GM23338 (cell line): Measurements from ENCODE around the gene C19orf81. TPM values are rescaled to one million over a fixed set of nuclear protein-coding genes. Genes with fewer than 3 reads are reported as not detected.

Experiments used
- ATAC-seq: fragments of 200-7000 bp; cut with Tn5 transposase; 3 replicates; pipeline ENCODE4 v1.9.1; 2020
- DNase-seq: peaks from one replicate; pipeline ENCODE4 v3.0.0-alpha.2; 2015; ENCODE audit warnings: low spot score
- H2AFZ ChIP-seq: fragments of 200-600 bp; sonication (generic); 2 replicates; pipeline ENCODE4 v1.8.0; 2016; ENCODE audit warnings: antibody characterized with exemption, mild to moderate bottlenecking, moderate library complexity
- H3F3A ChIP-seq: fragments of 200-600 bp; sonication (generic); replicated peaks from 2 replicates; pipeline ENCODE4 v1.8.0; 2017; ENCODE audit warnings: antibody characterized with exemption, mixed run types, low read depth
- H3K27ac ChIP-seq: fragments of 200-600 bp; sonication (generic); 2 replicates; pipeline ENCODE4 v1.6.1; 2016; ENCODE audit warnings: low read depth
- H3K27me3 ChIP-seq: fragments of 200-600 bp; sonication (generic); 2 replicates; pipeline ENCODE4 v1.8.0; 2016; ENCODE audit warnings: mild to moderate bottlenecking, mixed run types, moderate library complexity; ENCODE audit not compliant: insufficient read depth
- H3K36me3 ChIP-seq: fragments of 200-600 bp; sonication (generic); 2 replicates; pipeline ENCODE4 v1.8.0; 2016; ENCODE audit warnings: mild to moderate bottlenecking; ENCODE audit not compliant: insufficient read depth
- H3K4me1 ChIP-seq: fragments of 200-600 bp; sonication (generic); 2 replicates; pipeline ENCODE4 v1.8.0; 2016; ENCODE audit warnings: mild to moderate bottlenecking, moderate library complexity; ENCODE audit not compliant: insufficient read depth
- H3K4me2 ChIP-seq: fragments of 200-600 bp; sonication (generic); 2 replicates; pipeline ENCODE4 v1.7.1; 2017; ENCODE audit warnings: mixed run types
- H3K4me3 ChIP-seq: fragments of 200-600 bp; sonication (generic); 2 replicates; pipeline ENCODE4 v1.6.1; 2016; ENCODE audit warnings: mixed run types
- H3K79me2 ChIP-seq: fragments of 200-600 bp; sonication (generic); replicated peaks from 2 replicates; pipeline ENCODE4 v1.8.0; 2017; ENCODE audit warnings: mild to moderate bottlenecking; ENCODE audit not compliant: insufficient read depth
- H3K9me2 ChIP-seq: fragments of 200-600 bp; sonication (generic); 2 replicates; pipeline ENCODE4 v1.8.0; 2017; ENCODE audit not compliant: insufficient read depth
- H4K20me1 ChIP-seq: fragments of 200-600 bp; sonication (generic); replicated peaks from 2 replicates; pipeline ENCODE4 v1.8.0; 2017; ENCODE audit warnings: mild to moderate bottlenecking; ENCODE audit not compliant: insufficient read depth
- H3K27ac Mint-ChIP-seq: 2 replicates; pipeline ENCODE4 v1.8.0; 2020; ENCODE audit warnings: inconsistent platforms, mild to moderate bottlenecking, moderate library complexity, mixed read lengths
- H3K27me3 Mint-ChIP-seq: 3 replicates; pipeline ENCODE4 v1.8.0; 2022; ENCODE audit warnings: low read depth, mild to moderate bottlenecking, moderate library complexity, mixed read lengths, inconsistent platforms; ENCODE audit not compliant: insufficient read depth, poor library complexity
- H3K36me3 Mint-ChIP-seq: 3 replicates; pipeline ENCODE4 v1.8.0; 2021; ENCODE audit warnings: low read depth, mild to moderate bottlenecking, inconsistent platforms, moderate library complexity, mixed read lengths
- H3K4me1 Mint-ChIP-seq: 3 replicates; pipeline ENCODE4 v1.8.0; 2020; ENCODE audit warnings: mild to moderate bottlenecking, inconsistent platforms, mixed read lengths
- H3K4me3 Mint-ChIP-seq: 3 replicates; pipeline ENCODE4 v1.8.0; 2021; ENCODE audit warnings: moderate library complexity, mild to moderate bottlenecking, inconsistent platforms, mixed read lengths
- H3K9me3 Mint-ChIP-seq: 3 replicates; pipeline ENCODE4 v1.8.0; 2020; ENCODE audit warnings: moderate library complexity, mild to moderate bottlenecking, inconsistent platforms, mixed read lengths
- CREB1 ChIP-seq: fragments of 250-450 bp; sonication (Bioruptor Pico); IDR thresholded peaks from 2 replicates; pipeline ENCODE4 v1.5.0; 2020; ENCODE audit warnings: low read depth, mild to moderate bottlenecking, moderate library complexity
- EZH2 ChIP-seq: fragments of 200-600 bp; sonication (generic); IDR thresholded peaks from one replicate; pipeline ENCODE4 v1.8.0; 2017; ENCODE audit warnings: antibody characterized with exemption, mild to moderate bottlenecking, low read depth; ENCODE audit not compliant: unreplicated experiment
- EZH2phosphoT487 ChIP-seq: fragments of 200-600 bp; sonication (generic); IDR thresholded peaks from one replicate; pipeline ENCODE4 v1.8.1; 2018; ENCODE audit warnings: antibody characterized with exemption; ENCODE audit not compliant: unreplicated experiment
- JUNB ChIP-seq: IDR thresholded peaks from one replicate; pipeline ENCODE4 v1.6.1; 2016; ENCODE audit warnings: antibody characterized with exemption; ENCODE audit not compliant: unreplicated experiment
- NANOG ChIP-seq: IDR thresholded peaks from 2 replicates; pipeline ENCODE4 v1.6.1; 2016; ENCODE audit warnings: antibody characterized with exemption, borderline replicate concordance
- POLR2AphosphoS5 ChIP-seq: IDR thresholded peaks from 2 replicates; pipeline ENCODE4 v1.6.1; 2016; ENCODE audit warnings: antibody characterized with exemption, low read depth
- STAT1 ChIP-seq: IDR thresholded peaks from one replicate; pipeline ENCODE4 v1.6.1; 2016; ENCODE audit warnings: antibody characterized with exemption; ENCODE audit not compliant: unreplicated experiment
- ZNF114 ChIP-seq: fragments of 250-450 bp; sonication (Bioruptor Pico); IDR thresholded peaks from 2 replicates; pipeline ENCODE4 v1.5.0; 2020; ENCODE audit warnings: mild to moderate bottlenecking, moderate library complexity
- polyA plus RNA-seq: library from polyadenylated mRNA; unstranded; fragments of >200 nt; fragmentation: Nextera tagmentation; extraction: Ambion mirVana; gene quantifications from 2 replicates; pipeline ENCODE4 v1.2.1, GENCODE V29; 2016
- total RNA-seq: library from RNA; depleted of rRNA; stranded (reverse); fragments of >200 nt; shearing (Covaris generic); gene quantifications from 2 replicates; pipeline ENCODE4 v1.2.3, GENCODE V29; 2014
- TF ChIP-seq, protein P1 (sequence below): IDR thresholded peaks from one replicate; pipeline ENCODE4 v1.6.1; 2018; ENCODE audit warnings: antibody characterized with exemption; ENCODE audit not compliant: unreplicated experiment
- TF ChIP-seq, protein P2 (sequence below), 2 experiments: fragments of 200-600 bp in 1 of 2; sonication (generic) in 1 of 2; conservative IDR thresholded peaks; 2 replicates each; pipeline versions ENCODE4 v1.5.1 to v1.6.1; 2016 to 2017; ENCODE audit warnings: antibody characterized with exemption in 2 of 2, low read depth in 2 of 2, mild to moderate bottlenecking in 2 of 2, moderate library complexity in 1 of 2
- TF ChIP-seq, protein P3 (sequence below): fragments of 250-450 bp; sonication (Bioruptor Pico); IDR thresholded peaks from 2 replicates; pipeline ENCODE4 v1.5.0; 2020; ENCODE audit warnings: mild to moderate bottlenecking, moderate library complexity
- TF ChIP-seq, protein P4 (sequence below): IDR thresholded peaks from 2 replicates; pipeline ENCODE4 v1.6.1; 2016; ENCODE audit warnings: antibody characterized with exemption

The C19orf81 gene
- total and polyA plus RNA-seq, 2 experiments from 2014 or later = 23.2 to 54.3 TPM

DNA sequence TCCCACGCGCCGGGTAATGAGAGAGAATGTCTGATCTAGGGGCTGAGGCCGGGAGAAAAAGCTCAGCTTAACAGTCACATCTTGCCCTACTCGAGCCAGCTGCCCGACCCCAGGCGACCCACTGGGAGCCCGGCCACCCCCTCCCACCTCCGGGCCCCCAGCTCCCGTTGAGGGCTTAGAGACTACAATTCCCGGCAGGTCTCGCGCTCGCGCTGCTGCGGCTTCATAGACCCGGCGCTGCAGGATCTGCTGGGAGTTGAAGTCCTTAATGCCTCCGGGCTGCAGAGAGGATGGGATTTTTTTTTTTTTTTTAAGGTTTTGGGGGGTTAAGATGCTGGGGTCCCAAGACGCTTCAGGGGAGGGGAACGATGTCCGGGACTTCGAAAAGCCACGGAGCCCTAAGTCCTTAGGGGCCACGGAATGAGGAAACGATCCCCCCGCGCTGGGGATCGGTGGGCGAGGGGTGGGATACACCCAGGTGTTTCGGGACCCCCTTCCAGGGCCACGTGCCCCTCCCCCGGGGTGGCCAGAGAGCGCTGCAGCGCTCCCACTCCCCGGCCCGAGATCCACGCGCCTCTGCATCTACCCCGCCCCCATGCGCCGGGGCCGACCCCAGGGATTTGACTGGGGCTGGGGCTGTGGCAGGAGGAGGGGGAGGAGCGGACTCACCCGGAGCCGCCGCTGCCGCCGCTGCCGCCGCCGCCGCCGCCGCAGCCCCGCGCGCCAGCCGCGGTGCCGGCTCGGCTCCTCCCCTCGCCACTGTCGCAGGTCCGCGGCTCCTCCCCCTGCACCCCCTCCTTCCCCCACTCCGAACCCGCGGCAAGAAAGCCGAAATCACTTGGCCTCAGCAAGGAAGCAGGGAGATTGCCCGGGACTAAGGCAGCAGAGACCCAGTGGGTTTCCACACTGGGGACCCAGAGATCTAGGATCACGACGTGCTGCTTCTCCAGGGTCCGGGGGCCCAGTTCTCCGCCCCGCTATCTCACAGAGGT, 9.8 kb upstream of the C19orf81 start, which contains the start of gene SYT3:
Gene SYT3, minus strand, starts transcription at position 761 of the 992 bp plus-strand sequence. CDS start 2,470 bp downstream, outside the sequence.
- Histone ChIP-seq H4K20me1 (no peaks in the 10 kb centered on the region), H3K79me2 (no peaks in the 10 kb centered on the region), H3K36me3 (no peaks in the 10 kb centered on the region), H3K27me3 (peaks cover 21% of the 10 kb centered on the region), H2AFZ (peak within 1 kb of the TSS; percentile 99), H3F3A (no peaks in the 10 kb centered on the region; the same call in 1 of the 2 replicates), H3K4me2 (peak within 1 kb of the TSS; percentile 93), H3K27ac (0 out of 2 replicates have a peak within 1 kb of the TSS, but pooled peaks have one; percentile 72), H3K4me3 (peak within 1 kb of the TSS; percentile 90), H3K4me1 (peaks cover 9% of the 10 kb centered on the region; the same call in 1 of the 2 replicates), H3K9me2 (no peaks in the 10 kb centered on the region)
- peaks cover 59% of the 10 kb centered on the region for H3K9me3 Mint-ChIP-seq
- TF ChIP-seq ZNF114 (CRISPR knock-in tag) = no peak
- TF ChIP-seq, protein P1, sequence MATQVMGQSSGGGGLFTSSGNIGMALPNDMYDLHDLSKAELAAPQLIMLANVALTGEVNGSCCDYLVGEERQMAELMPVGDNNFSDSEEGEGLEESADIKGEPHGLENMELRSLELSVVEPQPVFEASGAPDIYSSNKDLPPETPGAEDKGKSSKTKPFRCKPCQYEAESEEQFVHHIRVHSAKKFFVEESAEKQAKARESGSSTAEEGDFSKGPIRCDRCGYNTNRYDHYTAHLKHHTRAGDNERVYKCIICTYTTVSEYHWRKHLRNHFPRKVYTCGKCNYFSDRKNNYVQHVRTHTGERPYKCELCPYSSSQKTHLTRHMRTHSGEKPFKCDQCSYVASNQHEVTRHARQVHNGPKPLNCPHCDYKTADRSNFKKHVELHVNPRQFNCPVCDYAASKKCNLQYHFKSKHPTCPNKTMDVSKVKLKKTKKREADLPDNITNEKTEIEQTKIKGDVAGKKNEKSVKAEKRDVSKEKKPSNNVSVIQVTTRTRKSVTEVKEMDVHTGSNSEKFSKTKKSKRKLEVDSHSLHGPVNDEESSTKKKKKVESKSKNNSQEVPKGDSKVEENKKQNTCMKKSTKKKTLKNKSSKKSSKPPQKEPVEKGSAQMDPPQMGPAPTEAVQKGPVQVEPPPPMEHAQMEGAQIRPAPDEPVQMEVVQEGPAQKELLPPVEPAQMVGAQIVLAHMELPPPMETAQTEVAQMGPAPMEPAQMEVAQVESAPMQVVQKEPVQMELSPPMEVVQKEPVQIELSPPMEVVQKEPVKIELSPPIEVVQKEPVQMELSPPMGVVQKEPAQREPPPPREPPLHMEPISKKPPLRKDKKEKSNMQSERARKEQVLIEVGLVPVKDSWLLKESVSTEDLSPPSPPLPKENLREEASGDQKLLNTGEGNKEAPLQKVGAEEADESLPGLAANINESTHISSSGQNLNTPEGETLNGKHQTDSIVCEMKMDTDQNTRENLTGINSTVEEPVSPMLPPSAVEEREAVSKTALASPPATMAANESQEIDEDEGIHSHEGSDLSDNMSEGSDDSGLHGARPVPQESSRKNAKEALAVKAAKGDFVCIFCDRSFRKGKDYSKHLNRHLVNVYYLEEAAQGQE = no peak
- no peak for TF ChIP-seq JUNB
- TF ChIP-seq NANOG = no peak
- no peak for TF ChIP-seq EZH2
- TF ChIP-seq CREB1 (CRISPR knock-in tag) = no peak
- TF ChIP-seq, protein P2, sequence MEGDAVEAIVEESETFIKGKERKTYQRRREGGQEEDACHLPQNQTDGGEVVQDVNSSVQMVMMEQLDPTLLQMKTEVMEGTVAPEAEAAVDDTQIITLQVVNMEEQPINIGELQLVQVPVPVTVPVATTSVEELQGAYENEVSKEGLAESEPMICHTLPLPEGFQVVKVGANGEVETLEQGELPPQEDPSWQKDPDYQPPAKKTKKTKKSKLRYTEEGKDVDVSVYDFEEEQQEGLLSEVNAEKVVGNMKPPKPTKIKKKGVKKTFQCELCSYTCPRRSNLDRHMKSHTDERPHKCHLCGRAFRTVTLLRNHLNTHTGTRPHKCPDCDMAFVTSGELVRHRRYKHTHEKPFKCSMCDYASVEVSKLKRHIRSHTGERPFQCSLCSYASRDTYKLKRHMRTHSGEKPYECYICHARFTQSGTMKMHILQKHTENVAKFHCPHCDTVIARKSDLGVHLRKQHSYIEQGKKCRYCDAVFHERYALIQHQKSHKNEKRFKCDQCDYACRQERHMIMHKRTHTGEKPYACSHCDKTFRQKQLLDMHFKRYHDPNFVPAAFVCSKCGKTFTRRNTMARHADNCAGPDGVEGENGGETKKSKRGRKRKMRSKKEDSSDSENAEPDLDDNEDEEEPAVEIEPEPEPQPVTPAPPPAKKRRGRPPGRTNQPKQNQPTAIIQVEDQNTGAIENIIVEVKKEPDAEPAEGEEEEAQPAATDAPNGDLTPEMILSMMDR (conservative IDR thresholded peaks at IDR 0.05; ENCODE audit: low read depth in 2 of 2) = no peak
- TF ChIP-seq STAT1 = no peak
- TF ChIP-seq, protein P3, sequence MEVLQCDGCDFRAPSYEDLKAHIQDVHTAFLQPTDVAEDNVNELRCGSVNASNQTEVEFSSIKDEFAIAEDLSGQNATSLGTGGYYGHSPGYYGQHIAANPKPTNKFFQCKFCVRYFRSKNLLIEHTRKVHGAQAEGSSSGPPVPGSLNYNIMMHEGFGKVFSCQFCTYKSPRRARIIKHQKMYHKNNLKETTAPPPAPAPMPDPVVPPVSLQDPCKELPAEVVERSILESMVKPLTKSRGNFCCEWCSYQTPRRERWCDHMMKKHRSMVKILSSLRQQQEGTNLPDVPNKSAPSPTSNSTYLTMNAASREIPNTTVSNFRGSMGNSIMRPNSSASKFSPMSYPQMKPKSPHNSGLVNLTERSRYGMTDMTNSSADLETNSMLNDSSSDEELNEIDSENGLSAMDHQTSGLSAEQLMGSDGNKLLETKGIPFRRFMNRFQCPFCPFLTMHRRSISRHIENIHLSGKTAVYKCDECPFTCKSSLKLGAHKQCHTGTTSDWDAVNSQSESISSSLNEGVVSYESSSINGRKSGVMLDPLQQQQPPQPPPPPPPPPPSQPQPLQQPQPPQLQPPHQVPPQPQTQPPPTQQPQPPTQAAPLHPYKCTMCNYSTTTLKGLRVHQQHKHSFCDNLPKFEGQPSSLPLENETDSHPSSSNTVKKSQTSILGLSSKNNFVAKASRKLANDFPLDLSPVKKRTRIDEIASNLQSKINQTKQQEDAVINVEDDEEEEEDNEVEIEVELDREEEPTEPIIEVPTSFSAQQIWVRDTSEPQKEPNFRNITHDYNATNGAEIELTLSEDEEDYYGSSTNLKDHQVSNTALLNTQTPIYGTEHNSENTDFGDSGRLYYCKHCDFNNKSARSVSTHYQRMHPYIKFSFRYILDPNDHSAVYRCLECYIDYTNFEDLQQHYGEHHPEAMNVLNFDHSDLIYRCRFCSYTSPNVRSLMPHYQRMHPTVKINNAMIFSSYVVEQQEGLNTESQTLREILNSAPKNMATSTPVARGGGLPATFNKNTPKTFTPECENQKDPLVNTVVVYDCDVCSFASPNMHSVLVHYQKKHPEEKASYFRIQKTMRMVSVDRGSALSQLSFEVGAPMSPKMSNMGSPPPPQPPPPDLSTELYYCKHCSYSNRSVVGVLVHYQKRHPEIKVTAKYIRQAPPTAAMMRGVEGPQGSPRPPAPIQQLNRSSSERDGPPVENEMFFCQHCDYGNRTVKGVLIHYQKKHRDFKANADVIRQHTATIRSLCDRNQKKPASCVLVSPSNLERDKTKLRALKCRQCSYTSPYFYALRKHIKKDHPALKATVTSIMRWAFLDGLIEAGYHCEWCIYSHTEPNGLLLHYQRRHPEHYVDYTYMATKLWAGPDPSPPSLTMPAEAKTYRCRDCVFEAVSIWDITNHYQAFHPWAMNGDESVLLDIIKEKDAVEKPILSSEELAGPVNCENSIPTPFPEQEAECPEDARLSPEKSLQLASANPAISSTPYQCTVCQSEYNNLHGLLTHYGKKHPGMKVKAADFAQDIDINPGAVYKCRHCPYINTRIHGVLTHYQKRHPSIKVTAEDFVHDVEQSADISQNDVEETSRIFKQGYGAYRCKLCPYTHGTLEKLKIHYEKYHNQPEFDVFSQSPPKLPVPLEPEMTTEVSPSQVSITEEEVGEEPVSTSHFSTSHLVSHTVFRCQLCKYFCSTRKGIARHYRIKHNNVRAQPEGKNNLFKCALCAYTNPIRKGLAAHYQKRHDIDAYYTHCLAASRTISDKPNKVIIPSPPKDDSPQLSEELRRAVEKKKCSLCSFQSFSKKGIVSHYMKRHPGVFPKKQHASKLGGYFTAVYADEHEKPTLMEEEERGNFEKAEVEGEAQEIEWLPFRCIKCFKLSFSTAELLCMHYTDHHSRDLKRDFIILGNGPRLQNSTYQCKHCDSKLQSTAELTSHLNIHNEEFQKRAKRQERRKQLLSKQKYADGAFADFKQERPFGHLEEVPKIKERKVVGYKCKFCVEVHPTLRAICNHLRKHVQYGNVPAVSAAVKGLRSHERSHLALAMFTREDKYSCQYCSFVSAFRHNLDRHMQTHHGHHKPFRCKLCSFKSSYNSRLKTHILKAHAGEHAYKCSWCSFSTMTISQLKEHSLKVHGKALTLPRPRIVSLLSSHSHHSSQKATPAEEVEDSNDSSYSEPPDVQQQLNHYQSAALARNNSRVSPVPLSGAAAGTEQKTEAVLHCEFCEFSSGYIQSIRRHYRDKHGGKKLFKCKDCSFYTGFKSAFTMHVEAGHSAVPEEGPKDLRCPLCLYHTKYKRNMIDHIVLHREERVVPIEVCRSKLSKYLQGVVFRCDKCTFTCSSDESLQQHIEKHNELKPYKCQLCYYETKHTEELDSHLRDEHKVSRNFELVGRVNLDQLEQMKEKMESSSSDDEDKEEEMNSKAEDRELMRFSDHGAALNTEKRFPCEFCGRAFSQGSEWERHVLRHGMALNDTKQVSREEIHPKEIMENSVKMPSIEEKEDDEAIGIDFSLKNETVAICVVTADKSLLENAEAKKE (CRISPR knock-in tag) = no peak
- TF ChIP-seq POLR2AphosphoS5 = peak; percentile 89
- no peak for TF ChIP-seq EZH2phosphoT487
- TF ChIP-seq, protein P4, sequence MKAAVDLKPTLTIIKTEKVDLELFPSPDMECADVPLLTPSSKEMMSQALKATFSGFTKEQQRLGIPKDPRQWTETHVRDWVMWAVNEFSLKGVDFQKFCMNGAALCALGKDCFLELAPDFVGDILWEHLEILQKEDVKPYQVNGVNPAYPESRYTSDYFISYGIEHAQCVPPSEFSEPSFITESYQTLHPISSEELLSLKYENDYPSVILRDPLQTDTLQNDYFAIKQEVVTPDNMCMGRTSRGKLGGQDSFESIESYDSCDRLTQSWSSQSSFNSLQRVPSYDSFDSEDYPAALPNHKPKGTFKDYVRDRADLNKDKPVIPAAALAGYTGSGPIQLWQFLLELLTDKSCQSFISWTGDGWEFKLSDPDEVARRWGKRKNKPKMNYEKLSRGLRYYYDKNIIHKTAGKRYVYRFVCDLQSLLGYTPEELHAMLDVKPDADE = peak; percentile 86
- no peak within 1 kb of the TSS for H3K27ac Mint-ChIP-seq
- no peak within 1 kb of the TSS for H3K4me3 Mint-ChIP-seq
- H3K36me3 Mint-ChIP-seq = peaks cover 52% of the 10 kb centered on the region
- DNase-seq = peak; percentile 91
- H3K4me1 Mint-ChIP-seq = no peaks in the 10 kb centered on the region
- ATAC-seq = no peak; the same call in 2 of the 3 replicates
- peaks cover 15% of the 10 kb centered on the region for H3K27me3 Mint-ChIP-seq
